ENCODE data around the gene PTTG1IP. TPM values are rescaled to one million over a fixed set of nuclear protein-coding genes. Genes with fewer than 3 reads are reported as not detected.

Gene PTTG1IP
- total RNA-seq, 1 donor from 2014 or later, result 240 TPM

GRCh38 chr21:44919111-44919912 is 45.8 kb upstream of the PTTG1IP start:
- Histone ChIP-seq H3K27me3 (ENCODE audit: insufficient read depth, low read length) (peaks cover 43% of the 10 kb centered on the region), H4K20me1 (ENCODE audit: insufficient read depth, low read length) (no peaks in the 10 kb centered on the region), H3K79me2 (ENCODE audit: insufficient read depth, low read length) (no peaks in the 10 kb centered on the region), H3K27ac (ENCODE audit: low read depth, low read length) (no peak overlapping the region), H3K4me1 (ENCODE audit: insufficient read depth, low read length) (peaks cover 10% of the 10 kb centered on the region), H3K4me2 (ENCODE audit: low read length) (no peak overlapping the region), H3K9ac (ENCODE audit: low read length) (no peak overlapping the region), H3K36me3 (ENCODE audit: insufficient read depth, low read length) (no peaks in the 10 kb centered on the region), H3K4me3 (ENCODE audit: insufficient read depth, low read depth, low read length) (no peak overlapping the region), H3K9me3 (ENCODE audit: insufficient read depth, low read depth, low read length) (no peaks in the 10 kb centered on the region), H2AFZ (ENCODE audit: low read depth, low read length) (no peak overlapping the region)
- FAIRE-seq, result no peak
- no peak overlapping the region for H3K27ac Mint-ChIP-seq (ENCODE audit: unreplicated experiment)
- H3K27me3 Mint-ChIP-seq (ENCODE audit: low read depth, unreplicated experiment), result peaks cover 81% of the 10 kb centered on the region
- peaks cover 2% of the 10 kb centered on the region for H3K9me3 Mint-ChIP-seq (ENCODE audit: unreplicated experiment)
- no peaks in the 10 kb centered on the region for H3K36me3 Mint-ChIP-seq (ENCODE audit: low read depth, unreplicated experiment)
- TF ChIP-seq CTCF (IDR thresholded peaks at IDR 0.05; ENCODE audit: insufficient read depth, low read depth, low read length) (no peak), EZH2 (IDR thresholded peaks at IDR 0.05; ENCODE audit: insufficient read depth, low read length) (no peak)
- peaks cover 1% of the 10 kb centered on the region for H3K4me1 Mint-ChIP-seq (ENCODE audit: low read depth, unreplicated experiment)
- no peak overlapping the region for H3K4me3 Mint-ChIP-seq (ENCODE audit: unreplicated experiment)
- DNase-seq (ENCODE audit: low read depth), result no peak

GRCh38 chr21:44918581-44919033 is 45.1 kb upstream of the PTTG1IP start:
- Histone ChIP-seq H3K9ac (ENCODE audit: low read length) (no peak overlapping the region), H3K36me3 (ENCODE audit: insufficient read depth, low read length) (no peaks in the 10 kb centered on the region), H3K9me3 (ENCODE audit: insufficient read depth, low read depth, low read length) (no peaks in the 10 kb centered on the region), H3K27me3 (ENCODE audit: insufficient read depth, low read length) (peaks cover 37% of the 10 kb centered on the region), H3K27ac (ENCODE audit: low read depth, low read length) (no peak overlapping the region), H3K79me2 (ENCODE audit: insufficient read depth, low read length) (no peaks in the 10 kb centered on the region), H4K20me1 (ENCODE audit: insufficient read depth, low read length) (no peaks in the 10 kb centered on the region), H3K4me1 (ENCODE audit: insufficient read depth, low read length) (peaks cover 10% of the 10 kb centered on the region), H3K4me2 (ENCODE audit: low read length) (no peak overlapping the region), H3K4me3 (ENCODE audit: insufficient read depth, low read depth, low read length) (no peak overlapping the region), H2AFZ (ENCODE audit: low read depth, low read length) (no peak overlapping the region)
- Mint-ChIP-seq H3K36me3 (ENCODE audit: low read depth, unreplicated experiment) (no peaks in the 10 kb centered on the region), H3K27ac (ENCODE audit: unreplicated experiment) (no peak overlapping the region), H3K4me3 (ENCODE audit: unreplicated experiment) (no peak overlapping the region), H3K9me3 (ENCODE audit: unreplicated experiment) (peaks cover 2% of the 10 kb centered on the region), H3K4me1 (ENCODE audit: low read depth, unreplicated experiment) (peaks cover 1% of the 10 kb centered on the region), H3K27me3 (ENCODE audit: low read depth, unreplicated experiment) (peaks cover 76% of the 10 kb centered on the region)
- TF ChIP-seq EZH2 (IDR thresholded peaks at IDR 0.05; ENCODE audit: insufficient read depth, low read length) (no peak), CTCF (IDR thresholded peaks at IDR 0.05; ENCODE audit: insufficient read depth, low read depth, low read length) (no peak)
- FAIRE-seq, result no peak
- DNase-seq (ENCODE audit: low read depth), result no peak

GRCh38 chr21:44918107-44918470 is 44.6 kb upstream of the PTTG1IP start:
- Mint-ChIP-seq H3K36me3 (ENCODE audit: low read depth, unreplicated experiment) (no peaks in the 10 kb centered on the region), H3K27ac (ENCODE audit: unreplicated experiment) (no peak overlapping the region), H3K9me3 (ENCODE audit: unreplicated experiment) (peaks cover 2% of the 10 kb centered on the region), H3K27me3 (ENCODE audit: low read depth, unreplicated experiment) (peaks cover 72% of the 10 kb centered on the region), H3K4me1 (ENCODE audit: low read depth, unreplicated experiment) (peaks cover 1% of the 10 kb centered on the region), H3K4me3 (ENCODE audit: unreplicated experiment) (no peak overlapping the region)
- H3K9ac ChIP-seq (ENCODE audit: low read length), result no peak overlapping the region
- no peaks in the 10 kb centered on the region for H3K79me2 ChIP-seq (ENCODE audit: insufficient read depth, low read length)
- H3K27me3 ChIP-seq (ENCODE audit: insufficient read depth, low read length), result peaks cover 33% of the 10 kb centered on the region
- DNase-seq (ENCODE audit: low read depth) (no peak), FAIRE-seq (no peak)
- no peak overlapping the region for H2AFZ ChIP-seq (ENCODE audit: low read depth, low read length)
- H3K9me3 ChIP-seq (ENCODE audit: insufficient read depth, low read depth, low read length), result no peaks in the 10 kb centered on the region
- H3K4me3 ChIP-seq (ENCODE audit: insufficient read depth, low read depth, low read length), result no peak overlapping the region
- H3K27ac ChIP-seq (ENCODE audit: low read depth, low read length), result no peak overlapping the region
- no peaks in the 10 kb centered on the region for H4K20me1 ChIP-seq (ENCODE audit: insufficient read depth, low read length)
- no peak overlapping the region for H3K4me2 ChIP-seq (ENCODE audit: low read length)
- TF ChIP-seq EZH2 (IDR thresholded peaks at IDR 0.05; ENCODE audit: insufficient read depth, low read length) (no peak), CTCF (IDR thresholded peaks at IDR 0.05; ENCODE audit: insufficient read depth, low read depth, low read length) (no peak)
- no peaks in the 10 kb centered on the region for H3K36me3 ChIP-seq (ENCODE audit: insufficient read depth, low read length)
- peaks cover 10% of the 10 kb centered on the region for H3K4me1 ChIP-seq (ENCODE audit: insufficient read depth, low read length)

Data from astrocyte (in vitro differentiated cells and primary cell).